Measurements from ENCODE around the gene TCP11.

The TCP11 gene

GRCh38 chr6:35173044-35173426 lies 31.9 kb upstream of the TCP11 start:
- DNase-seq (ENCODE audit: low read depth) = no peak

- no peak for DNase-seq (ENCODE audit: low read depth)
Measured at GRCh38 chr6:35170891-35171290, 29.8 kb upstream of the TCP11 start.

GRCh38 chr6:35170166-35170565 lies 29.0 kb upstream of the TCP11 start:
- DNase-seq (ENCODE audit: low read depth) = no peak

- DNase-seq (ENCODE audit: low read depth) = no peak
Measured at GRCh38 chr6:35168461-35168861, 27.3 kb upstream of the TCP11 start.

- no peak for DNase-seq (ENCODE audit: low read depth)
Measured at GRCh38 chr6:35167505-35167904, 26.4 kb upstream of the TCP11 start.

- DNase-seq (ENCODE audit: low read depth) = no peak
Measured at GRCh38 chr6:35166520-35166919, 25.4 kb upstream of the TCP11 start.

GRCh38 chr6:35166116-35166515 lies 25.0 kb upstream of the TCP11 start:
- no peak for DNase-seq (ENCODE audit: low read depth)

GRCh38 chr6:35165630-35166071 lies 24.5 kb upstream of the TCP11 start:
- no peak for DNase-seq (ENCODE audit: low read depth)

- no peak for DNase-seq (ENCODE audit: low read depth)
Measured at GRCh38 chr6:35164868-35165267, 23.7 kb upstream of the TCP11 start.

GRCh38 chr6:35164277-35164676 lies 23.1 kb upstream of the TCP11 start:
- DNase-seq (ENCODE audit: low read depth) = no peak

- DNase-seq (ENCODE audit: low read depth) = no peak
Measured at GRCh38 chr6:35163836-35164235, 22.7 kb upstream of the TCP11 start.

- DNase-seq (ENCODE audit: low read depth) = no peak
Measured at GRCh38 chr6:35161776-35162607, 20.9 kb upstream of the TCP11 start.

- DNase-seq (ENCODE audit: low read depth) = no peak
Measured at GRCh38 chr6:35161266-35161665, 20.1 kb upstream of the TCP11 start.

- DNase-seq (ENCODE audit: low read depth) = no peak
Measured at GRCh38 chr6:35160642-35161041, 19.5 kb upstream of the TCP11 start.

- DNase-seq (ENCODE audit: low read depth) = no peak
Measured at GRCh38 chr6:35158520-35158919, 17.4 kb upstream of the TCP11 start.

- DNase-seq (ENCODE audit: low read depth) = no peak
Measured at GRCh38 chr6:35154947-35155346, 13.8 kb upstream of the TCP11 start.

- DNase-seq (ENCODE audit: low read depth) = no peak
Measured at GRCh38 chr6:35154262-35154661, 13.1 kb upstream of the TCP11 start.

GRCh38 chr6:35152067-35152707 lies 11.0 kb upstream of the TCP11 start:
- no peak for DNase-seq (ENCODE audit: low read depth)

- DNase-seq (ENCODE audit: low read depth) = no peak
Measured at GRCh38 chr6:35151466-35151865, 10.3 kb upstream of the TCP11 start.

GRCh38 chr6:35149891-35150566 lies 8.9 kb upstream of the TCP11 start:
- no peak for DNase-seq (ENCODE audit: low read depth)

- DNase-seq (ENCODE audit: low read depth) = no peak
Measured at GRCh38 chr6:35148167-35148741, 7.1 kb upstream of the TCP11 start.

- no peak for DNase-seq (ENCODE audit: low read depth)
Measured at GRCh38 chr6:35147486-35147885, 6.3 kb upstream of the TCP11 start.

GRCh38 chr6:35147026-35147425 lies 5.9 kb upstream of the TCP11 start:
- no peak for DNase-seq (ENCODE audit: low read depth)

Measured in activated T-helper 9 cell treated with anti-CD3 and anti-CD28 coated beads, Interleukin-2, amount 50 U/mL, for 16 hours (primary cell).